Thyroid gland (tissue), 4 donors: ENCODE data around the gene AGMO.

Experiments
- POLR2A ChIP-seq, 2 donors: fragments of 450-650 bp; IDR thresholded peaks; one replicate each; pipeline ENCODE4 v1.6.1; 2017; ENCODE audit warnings: antibody characterized with exemption in 2 of 2, mild to moderate bottlenecking in 2 of 2, moderate library complexity in 1 of 2
- TF ChIP-seq, protein P1 (sequence below), 6 experiments: fragments of 200-600 bp in 3 of 6; fragments of 450-650 bp in 3 of 6; sonication (generic) in 3 of 6; IDR thresholded peaks; one replicate each; pipeline ENCODE4 v1.5.1; 2016 to 2019; ENCODE audit warnings: antibody characterized with exemption in 6 of 6, mild to moderate bottlenecking in 2 of 6, inconsistent platforms in 1 of 6, moderate library complexity in 1 of 6

DNA sequence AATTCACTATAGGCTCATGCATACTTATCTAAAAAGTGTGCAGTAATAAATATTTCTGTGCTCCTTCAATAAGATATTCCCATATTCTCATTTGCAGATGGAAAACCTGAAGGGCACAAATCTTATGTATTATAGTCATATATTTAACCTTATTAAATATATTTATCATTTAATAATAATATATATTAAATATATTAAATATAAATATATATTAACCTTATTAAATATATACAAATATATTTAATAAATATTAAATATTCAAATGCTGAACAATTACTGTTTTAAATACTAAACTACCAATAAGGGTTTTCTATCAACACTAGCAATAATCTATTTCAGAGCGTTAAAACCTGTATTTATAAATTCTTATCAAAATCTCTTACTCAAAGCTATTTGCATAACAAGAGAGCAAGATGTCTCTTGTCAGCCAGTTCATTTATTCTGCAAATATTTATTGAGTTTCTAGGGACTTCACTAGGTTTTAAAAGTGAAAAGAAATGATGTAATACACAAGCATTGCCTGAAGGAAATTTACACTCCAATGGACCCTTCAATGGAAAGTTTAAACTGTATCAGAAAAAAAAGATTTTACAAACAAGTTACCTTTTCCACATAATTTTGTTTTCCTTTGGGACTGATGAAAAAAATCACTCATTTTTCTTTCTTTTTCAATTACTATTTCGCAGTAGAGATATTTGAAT, 159.2 kb downstream of the AGMO start:
- TF ChIP-seq, protein P1, sequence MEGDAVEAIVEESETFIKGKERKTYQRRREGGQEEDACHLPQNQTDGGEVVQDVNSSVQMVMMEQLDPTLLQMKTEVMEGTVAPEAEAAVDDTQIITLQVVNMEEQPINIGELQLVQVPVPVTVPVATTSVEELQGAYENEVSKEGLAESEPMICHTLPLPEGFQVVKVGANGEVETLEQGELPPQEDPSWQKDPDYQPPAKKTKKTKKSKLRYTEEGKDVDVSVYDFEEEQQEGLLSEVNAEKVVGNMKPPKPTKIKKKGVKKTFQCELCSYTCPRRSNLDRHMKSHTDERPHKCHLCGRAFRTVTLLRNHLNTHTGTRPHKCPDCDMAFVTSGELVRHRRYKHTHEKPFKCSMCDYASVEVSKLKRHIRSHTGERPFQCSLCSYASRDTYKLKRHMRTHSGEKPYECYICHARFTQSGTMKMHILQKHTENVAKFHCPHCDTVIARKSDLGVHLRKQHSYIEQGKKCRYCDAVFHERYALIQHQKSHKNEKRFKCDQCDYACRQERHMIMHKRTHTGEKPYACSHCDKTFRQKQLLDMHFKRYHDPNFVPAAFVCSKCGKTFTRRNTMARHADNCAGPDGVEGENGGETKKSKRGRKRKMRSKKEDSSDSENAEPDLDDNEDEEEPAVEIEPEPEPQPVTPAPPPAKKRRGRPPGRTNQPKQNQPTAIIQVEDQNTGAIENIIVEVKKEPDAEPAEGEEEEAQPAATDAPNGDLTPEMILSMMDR (IDR thresholded peaks at IDR 0.05) = no peak
- no peak for TF ChIP-seq POLR2A (IDR thresholded peaks at IDR 0.05)
